RWPE2 (cell line): ENCODE results near the gene PRM1.
A peak's percentile ranks its signal among the peaks of the same experiment; 100 is the strongest.

ENCODE experiments used
- ATAC-seq: fragments of 200-7000 bp; cut with Tn5 transposase; 3 replicates; pipeline ENCODE4 v1.9.1; 2021; ENCODE audit warnings: low read depth
- DNase-seq: peaks from one replicate; pipeline ENCODE4 v3.0.0-alpha.2; 2020; ENCODE audit warnings: low spot score
- H3K27ac ChIP-seq: fragments of 450-650 bp; 2 replicates; pipeline ENCODE4 v1.5.1; 2017; ENCODE audit warnings: mild to moderate bottlenecking; ENCODE audit not compliant: poor library complexity, severe bottlenecking
- H3K27me3 ChIP-seq: fragments of 250-450 bp; sonication (Bioruptor Pico); 2 replicates; pipeline ENCODE4 v1.5.1; 2021; ENCODE audit warnings: mild to moderate bottlenecking, moderate library complexity; ENCODE audit not compliant: insufficient read depth, poor library complexity, severe bottlenecking
- H3K36me3 ChIP-seq: fragments of 250-450 bp; sonication (Bioruptor Pico); 2 replicates; pipeline ENCODE4 v1.5.1; 2020; ENCODE audit warnings: low read depth, mild to moderate bottlenecking, moderate library complexity
- H3K4me1 ChIP-seq: fragments of 250-450 bp; sonication (Bioruptor Pico); 2 replicates; pipeline ENCODE4 v1.5.1; 2021; ENCODE audit warnings: mild to moderate bottlenecking, moderate library complexity; ENCODE audit not compliant: insufficient read depth, poor library complexity, severe bottlenecking
- H3K4me3 ChIP-seq: fragments of 250-450 bp; sonication (Bioruptor Pico); 2 replicates; pipeline ENCODE4 v1.5.1; 2021; ENCODE audit warnings: mild to moderate bottlenecking, moderate library complexity; ENCODE audit not compliant: severe bottlenecking
- H3K9me3 ChIP-seq: fragments of 250-450 bp; sonication (Bioruptor Pico); 2 replicates; pipeline ENCODE4 v1.5.1; 2021; ENCODE audit warnings: mild to moderate bottlenecking, moderate library complexity; ENCODE audit not compliant: severe bottlenecking
- TF ChIP-seq, protein P1 (sequence below): fragments of 450-650 bp; IDR thresholded peaks from one replicate; pipeline ENCODE4 v1.5.1; 2017; ENCODE audit warnings: mild to moderate bottlenecking, moderate library complexity; ENCODE audit not compliant: poor library complexity, severe bottlenecking

Gene PRM1

DNA sequence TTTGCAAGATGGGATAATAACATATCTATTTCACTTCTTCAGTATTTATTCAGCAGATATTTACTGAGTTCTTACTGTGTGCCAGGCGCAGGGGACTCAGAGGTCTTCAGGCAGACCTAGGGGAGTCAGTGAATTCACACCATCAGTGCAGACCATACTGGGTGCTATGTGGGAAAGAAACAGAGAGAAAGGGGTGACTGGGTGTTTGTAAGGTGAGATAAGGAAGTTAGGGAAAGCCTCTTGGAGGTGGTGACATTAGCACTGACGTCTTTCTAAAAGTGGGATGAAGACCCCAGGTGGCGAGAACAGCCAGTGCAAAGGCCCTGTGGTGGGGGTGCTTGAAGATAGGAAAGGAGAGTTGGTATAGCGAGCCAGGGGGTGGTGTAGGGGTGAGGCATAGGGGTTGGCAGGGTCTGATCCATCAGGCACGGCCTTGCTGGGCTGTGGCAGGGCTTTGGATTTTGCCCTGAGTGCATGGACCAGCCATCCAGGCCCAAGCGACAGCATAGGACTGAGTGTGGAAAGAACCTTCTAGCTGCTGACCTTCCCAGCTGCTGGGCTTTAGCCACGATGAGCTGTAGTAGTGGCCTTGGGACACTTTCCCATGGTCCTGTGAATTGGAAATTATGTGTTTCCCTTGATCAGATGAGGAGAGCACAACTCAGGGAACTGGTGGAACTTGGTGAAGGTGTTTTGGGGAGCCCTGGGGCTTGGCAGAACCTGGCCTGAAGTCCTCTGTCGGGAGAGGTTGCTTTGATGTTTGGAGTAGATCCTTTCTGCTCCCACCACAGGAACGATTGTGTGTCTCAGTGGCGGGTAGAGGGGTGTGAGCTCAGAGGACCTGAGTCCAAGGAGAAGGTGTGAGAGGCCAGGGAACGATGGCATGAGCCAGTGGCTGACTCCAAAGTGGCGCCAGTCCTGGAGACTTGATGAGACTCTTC is 21.2 kb downstream of the PRM1 start:
- DNase-seq (no peak), ATAC-seq (no peak)
- Histone ChIP-seq H3K9me3 (no peaks in the 10 kb centered on the region), H3K27ac (no peak overlapping the region), H3K27me3 (no peaks in the 10 kb centered on the region), H3K36me3 (no peaks in the 10 kb centered on the region), H3K4me3 (no peak overlapping the region), H3K4me1 (no peaks in the 10 kb centered on the region)
- TF ChIP-seq, protein P1, sequence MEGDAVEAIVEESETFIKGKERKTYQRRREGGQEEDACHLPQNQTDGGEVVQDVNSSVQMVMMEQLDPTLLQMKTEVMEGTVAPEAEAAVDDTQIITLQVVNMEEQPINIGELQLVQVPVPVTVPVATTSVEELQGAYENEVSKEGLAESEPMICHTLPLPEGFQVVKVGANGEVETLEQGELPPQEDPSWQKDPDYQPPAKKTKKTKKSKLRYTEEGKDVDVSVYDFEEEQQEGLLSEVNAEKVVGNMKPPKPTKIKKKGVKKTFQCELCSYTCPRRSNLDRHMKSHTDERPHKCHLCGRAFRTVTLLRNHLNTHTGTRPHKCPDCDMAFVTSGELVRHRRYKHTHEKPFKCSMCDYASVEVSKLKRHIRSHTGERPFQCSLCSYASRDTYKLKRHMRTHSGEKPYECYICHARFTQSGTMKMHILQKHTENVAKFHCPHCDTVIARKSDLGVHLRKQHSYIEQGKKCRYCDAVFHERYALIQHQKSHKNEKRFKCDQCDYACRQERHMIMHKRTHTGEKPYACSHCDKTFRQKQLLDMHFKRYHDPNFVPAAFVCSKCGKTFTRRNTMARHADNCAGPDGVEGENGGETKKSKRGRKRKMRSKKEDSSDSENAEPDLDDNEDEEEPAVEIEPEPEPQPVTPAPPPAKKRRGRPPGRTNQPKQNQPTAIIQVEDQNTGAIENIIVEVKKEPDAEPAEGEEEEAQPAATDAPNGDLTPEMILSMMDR, result no peak

DNA sequence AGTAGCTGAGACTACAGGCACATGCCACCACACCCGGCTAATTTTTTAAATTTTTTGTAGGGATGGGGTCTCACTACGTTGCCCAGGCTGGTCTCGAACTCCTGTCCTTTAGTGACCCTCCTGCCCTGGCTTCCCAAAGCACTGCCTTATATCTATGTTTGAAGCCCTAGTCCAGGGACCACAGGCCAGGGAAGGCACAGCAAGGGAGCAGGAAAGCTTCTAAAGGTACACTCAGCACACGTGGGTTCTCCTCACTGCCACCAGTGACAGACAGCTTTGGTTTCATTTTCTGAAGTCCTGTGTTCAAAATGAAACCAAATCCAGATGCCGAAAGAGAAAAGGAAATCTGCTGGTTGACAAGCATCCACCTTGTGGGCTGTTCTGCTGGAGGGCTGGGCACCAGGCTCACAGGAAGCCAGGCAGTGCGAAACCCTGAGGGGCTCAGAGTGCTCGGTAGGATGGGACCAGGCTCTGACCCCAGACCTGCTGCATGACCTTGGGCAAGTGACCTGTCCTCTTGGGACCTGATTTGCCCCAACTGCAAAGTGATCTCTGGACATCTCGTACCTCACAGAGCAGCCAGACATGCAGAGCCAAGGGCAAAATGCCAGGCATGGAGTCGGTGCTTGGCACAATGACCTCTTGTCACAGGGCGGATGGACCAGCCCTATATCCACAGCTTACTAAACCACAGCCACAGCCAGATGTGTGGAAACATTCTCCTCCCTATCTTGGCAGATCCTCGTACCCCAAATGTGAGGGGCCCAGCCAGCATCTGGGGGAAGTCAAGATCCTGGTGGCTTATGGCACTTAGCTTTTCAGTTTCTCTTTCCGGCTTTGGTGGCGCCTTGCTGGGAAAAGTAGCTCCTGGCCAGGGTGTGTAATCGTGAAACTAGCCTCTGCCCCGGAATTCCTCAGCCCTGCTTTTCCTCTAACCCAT is 22.3 kb downstream of the PRM1 start:
- Histone ChIP-seq H3K27ac (no peak overlapping the region), H3K27me3 (no peaks in the 10 kb centered on the region), H3K9me3 (no peaks in the 10 kb centered on the region), H3K36me3 (no peaks in the 10 kb centered on the region), H3K4me1 (no peaks in the 10 kb centered on the region), H3K4me3 (no peak overlapping the region)
- no peak for ATAC-seq
- no peak for DNase-seq
- TF ChIP-seq, protein P1, result no peak

DNA sequence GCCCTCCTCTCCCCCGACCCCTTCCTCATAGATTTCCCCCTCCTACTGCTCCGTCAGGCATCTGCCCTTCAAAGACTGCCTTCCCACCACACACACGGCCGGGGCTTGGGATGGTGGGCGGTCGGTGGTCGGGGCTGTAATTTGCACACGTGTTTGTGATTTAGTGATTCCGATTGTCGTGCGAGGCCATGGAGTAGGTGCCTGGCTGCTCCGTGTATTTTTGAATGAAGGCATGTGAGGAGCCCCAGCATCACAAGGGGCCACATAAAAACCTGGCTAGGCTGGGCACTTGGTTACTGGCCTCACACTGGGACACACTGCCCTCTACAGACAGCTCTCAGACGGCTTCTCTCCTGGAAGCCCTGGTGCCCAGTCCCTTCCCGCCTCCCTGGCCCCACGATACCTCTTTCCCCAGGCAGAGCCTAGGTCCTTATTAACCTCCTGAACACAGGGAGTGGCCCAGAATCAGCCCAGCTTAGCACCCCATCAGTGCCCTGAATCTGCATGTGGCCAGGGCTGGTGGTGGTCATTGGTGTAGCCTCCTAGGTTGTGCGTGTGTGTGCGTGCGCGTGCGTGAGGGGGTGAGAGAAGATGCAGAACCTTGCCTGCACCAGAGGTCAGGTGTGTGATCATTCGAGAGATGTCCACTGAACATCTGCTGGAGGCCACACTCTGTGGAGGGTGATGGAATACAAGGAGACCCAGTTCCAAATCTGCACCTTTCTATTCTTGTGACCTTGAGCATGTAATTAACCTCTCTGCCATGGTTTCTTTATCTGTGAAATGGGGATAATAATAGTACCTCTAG is 23.8 kb downstream of the PRM1 start:
- Histone ChIP-seq H3K36me3 (no peaks in the 10 kb centered on the region), H3K27ac (peak overlapping the region; percentile 64), H3K27me3 (no peaks in the 10 kb centered on the region), H3K4me1 (no peaks in the 10 kb centered on the region), H3K9me3 (no peaks in the 10 kb centered on the region), H3K4me3 (peak overlapping the region; percentile 93)
- TF ChIP-seq, protein P1, result peak; percentile 88
- ATAC-seq, result peak; percentile 66
- DNase-seq, result no peak

DNA sequence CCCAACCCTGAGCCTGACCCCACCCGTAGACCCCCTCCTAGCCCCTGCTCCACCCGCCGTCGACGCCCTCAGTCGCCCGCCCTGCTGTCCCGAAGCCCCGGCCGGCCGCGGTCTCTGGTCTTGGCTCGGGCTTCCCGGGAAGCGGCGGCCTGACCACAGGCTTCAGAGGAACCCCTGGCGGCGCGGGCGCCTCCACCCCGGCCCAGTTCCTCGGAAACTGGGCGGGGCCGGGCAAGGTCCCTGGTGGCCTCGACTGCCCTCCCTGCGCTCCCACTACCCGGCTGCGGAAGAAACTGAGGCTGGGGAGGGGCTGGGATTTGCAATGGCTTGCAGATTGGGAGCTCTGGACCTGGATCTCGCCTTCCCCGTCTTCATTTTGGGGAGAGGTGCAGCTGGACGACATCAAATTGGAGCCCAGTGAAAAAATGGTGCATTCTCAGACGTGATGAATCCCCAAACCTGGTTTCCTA is 24.4 kb downstream of the PRM1 start:
- peak overlapping the region; percentile 64 for H3K27ac ChIP-seq
- H3K27me3 ChIP-seq, result no peaks in the 10 kb centered on the region
- TF ChIP-seq, protein P1, result no peak
- no peaks in the 10 kb centered on the region for H3K4me1 ChIP-seq
- no peaks in the 10 kb centered on the region for H3K36me3 ChIP-seq
- H3K4me3 ChIP-seq, result peak overlapping the region; percentile 93
- no peaks in the 10 kb centered on the region for H3K9me3 ChIP-seq
- ATAC-seq (peak; percentile 42), DNase-seq (no peak)
